Sigmoid colon (tissue), 3 donors: ENCODE results near the gene DENND5A.

Experiments
- CTCF ChIP-seq, 4 experiments: fragments of 450-650 bp in 3 of 4; fragments of 200-600 bp in 1 of 4; IDR thresholded peaks; one replicate each; pipeline ENCODE4 v1.5.1; 2016 to 2019; ENCODE audit warnings: antibody characterized with exemption in 4 of 4, mild to moderate bottlenecking in 3 of 4, moderate library complexity in 2 of 4
- POLR2A ChIP-seq, 2 donors: fragments of 450-650 bp; IDR thresholded peaks; one replicate each; pipeline ENCODE4 v1.6.1; 2016; ENCODE audit warnings: antibody characterized with exemption in 2 of 2, mild to moderate bottlenecking in 2 of 2, moderate library complexity in 2 of 2

GRCh38 chr11:9206496-9206895 lies 58.7 kb downstream of the DENND5A start:
- TF ChIP-seq POLR2A (IDR thresholded peaks at IDR 0.05) (no peak), CTCF (IDR thresholded peaks at IDR 0.05) (no peak)
